PC-9 (cell line): Measurements from ENCODE around the gene SPATA12.

Experiments used
- CTCF ChIP-seq: fragments of 200-600 bp; sonication (generic); conservative IDR thresholded peaks from 2 replicates; pipeline ENCODE4 v1.6.1; 2017; ENCODE audit warnings: mixed run types, antibody characterized with exemption, mild to moderate bottlenecking, moderate library complexity
- EZH2 ChIP-seq: fragments of 200-600 bp; sonication (generic); IDR thresholded peaks from 2 replicates; pipeline ENCODE4 v1.8.0; 2017; ENCODE audit warnings: antibody characterized with exemption, low read depth

GRCh38 chr3:57065588-57065987 lies 5.1 kb downstream of the SPATA12 start:
- TF ChIP-seq EZH2 = no peak
- no peak for TF ChIP-seq CTCF
